SIG-M5 treated with dmso at 0.1 percent for 504 hours (cell line): ENCODE measurements around the gene WDHD1.
"Not testable (repeated sequence)": the region's sequence is repeated elsewhere in the genome, so short reads cannot be mapped to it uniquely, and the experiment has no call there.

Experiments used
- DNase-seq: peaks from one replicate; lab custom pipeline; 2025; ENCODE audit not compliant: unreplicated experiment; lab: John Stamatoyannopoulos, UW

The WDHD1 gene, protein sequence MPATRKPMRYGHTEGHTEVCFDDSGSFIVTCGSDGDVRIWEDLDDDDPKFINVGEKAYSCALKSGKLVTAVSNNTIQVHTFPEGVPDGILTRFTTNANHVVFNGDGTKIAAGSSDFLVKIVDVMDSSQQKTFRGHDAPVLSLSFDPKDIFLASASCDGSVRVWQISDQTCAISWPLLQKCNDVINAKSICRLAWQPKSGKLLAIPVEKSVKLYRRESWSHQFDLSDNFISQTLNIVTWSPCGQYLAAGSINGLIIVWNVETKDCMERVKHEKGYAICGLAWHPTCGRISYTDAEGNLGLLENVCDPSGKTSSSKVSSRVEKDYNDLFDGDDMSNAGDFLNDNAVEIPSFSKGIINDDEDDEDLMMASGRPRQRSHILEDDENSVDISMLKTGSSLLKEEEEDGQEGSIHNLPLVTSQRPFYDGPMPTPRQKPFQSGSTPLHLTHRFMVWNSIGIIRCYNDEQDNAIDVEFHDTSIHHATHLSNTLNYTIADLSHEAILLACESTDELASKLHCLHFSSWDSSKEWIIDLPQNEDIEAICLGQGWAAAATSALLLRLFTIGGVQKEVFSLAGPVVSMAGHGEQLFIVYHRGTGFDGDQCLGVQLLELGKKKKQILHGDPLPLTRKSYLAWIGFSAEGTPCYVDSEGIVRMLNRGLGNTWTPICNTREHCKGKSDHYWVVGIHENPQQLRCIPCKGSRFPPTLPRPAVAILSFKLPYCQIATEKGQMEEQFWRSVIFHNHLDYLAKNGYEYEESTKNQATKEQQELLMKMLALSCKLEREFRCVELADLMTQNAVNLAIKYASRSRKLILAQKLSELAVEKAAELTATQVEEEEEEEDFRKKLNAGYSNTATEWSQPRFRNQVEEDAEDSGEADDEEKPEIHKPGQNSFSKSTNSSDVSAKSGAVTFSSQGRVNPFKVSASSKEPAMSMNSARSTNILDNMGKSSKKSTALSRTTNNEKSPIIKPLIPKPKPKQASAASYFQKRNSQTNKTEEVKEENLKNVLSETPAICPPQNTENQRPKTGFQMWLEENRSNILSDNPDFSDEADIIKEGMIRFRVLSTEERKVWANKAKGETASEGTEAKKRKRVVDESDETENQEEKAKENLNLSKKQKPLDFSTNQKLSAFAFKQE

GRCh38 chr14:55026793-55027561 is at the start of gene WDHD1, which contains the start of gene SOCS4:
TSS of gene WDHD1 (minus strand) at chr14:55027099. CDS start at chr14:55026787, 312 bp downstream.
TSS of gene SOCS4 (plus strand) at chr14:55027236. CDS start at chr14:55043042, 15,806 bp downstream.
- peak; percentile 85 for DNase-seq

- DNase-seq = no peak
Measured at GRCh38 chr14:55075628-55076175, 48.8 kb upstream of the WDHD1 start.

DNA sequence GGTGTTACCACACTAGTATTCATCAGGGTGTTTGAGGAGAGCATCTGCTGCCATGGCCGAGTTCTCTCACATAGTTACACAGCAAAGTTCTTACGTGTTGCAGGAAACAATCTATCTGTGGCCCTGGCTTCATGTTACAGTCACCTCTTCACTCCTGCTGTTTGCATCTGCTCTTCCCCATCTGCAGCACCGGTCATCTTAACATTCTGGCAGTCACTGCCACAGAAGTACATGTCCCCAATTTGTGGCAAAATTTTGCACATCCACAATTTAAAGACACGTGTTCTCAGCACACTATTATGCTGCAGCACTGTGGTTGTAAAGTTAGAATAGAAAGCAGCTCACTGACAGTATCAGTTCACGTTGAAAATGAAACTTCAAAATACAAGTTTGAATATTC is 47.8 kb upstream of the WDHD1 start:
- no peak for DNase-seq

GRCh38 chr14:55073856-55074255 is 47.0 kb upstream of the WDHD1 start:
- DNase-seq = no peak

DNA sequence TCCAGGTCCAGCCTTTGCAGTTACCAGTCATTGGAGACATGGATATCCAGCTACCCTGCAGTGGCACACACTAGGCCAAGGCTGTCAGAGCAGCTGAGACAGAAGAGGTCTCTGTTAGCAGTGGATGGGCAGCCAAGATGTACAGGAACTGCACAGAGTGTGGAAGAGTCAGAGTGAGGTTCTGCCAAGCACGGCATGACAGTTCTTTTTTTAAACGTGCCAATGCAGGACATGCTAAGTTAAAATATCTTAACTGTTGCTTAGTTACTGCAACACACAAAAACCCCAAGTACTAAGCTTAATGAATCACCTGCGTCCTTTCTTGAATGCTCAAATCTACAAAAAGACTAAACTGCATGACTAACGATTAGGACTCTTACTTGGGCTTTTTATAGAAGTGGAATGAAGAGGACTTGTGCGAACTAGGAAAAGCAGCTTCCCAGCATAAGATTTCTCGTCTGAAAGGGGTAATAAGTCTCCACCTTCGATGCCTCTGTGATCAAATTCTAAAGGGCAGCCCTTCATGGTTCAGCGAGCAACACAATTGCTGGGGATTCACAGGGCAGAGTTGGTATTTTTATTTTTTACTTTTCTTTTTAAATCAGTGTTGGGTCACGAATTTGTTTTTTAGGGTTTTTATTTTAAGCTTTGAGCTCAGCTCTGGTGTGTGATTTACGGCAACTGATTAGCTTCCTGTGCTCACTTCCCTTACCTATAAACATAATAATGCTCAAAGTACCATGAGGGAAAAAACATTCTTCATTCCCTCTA is 45.2 kb upstream of the WDHD1 start:
- DNase-seq = no peak

GRCh38 chr14:55070981-55071411 is 44.1 kb upstream of the WDHD1 start:
- DNase-seq = no peak

- DNase-seq = no peak
Measured at GRCh38 chr14:55066223-55066622, 39.3 kb upstream of the WDHD1 start.

DNA sequence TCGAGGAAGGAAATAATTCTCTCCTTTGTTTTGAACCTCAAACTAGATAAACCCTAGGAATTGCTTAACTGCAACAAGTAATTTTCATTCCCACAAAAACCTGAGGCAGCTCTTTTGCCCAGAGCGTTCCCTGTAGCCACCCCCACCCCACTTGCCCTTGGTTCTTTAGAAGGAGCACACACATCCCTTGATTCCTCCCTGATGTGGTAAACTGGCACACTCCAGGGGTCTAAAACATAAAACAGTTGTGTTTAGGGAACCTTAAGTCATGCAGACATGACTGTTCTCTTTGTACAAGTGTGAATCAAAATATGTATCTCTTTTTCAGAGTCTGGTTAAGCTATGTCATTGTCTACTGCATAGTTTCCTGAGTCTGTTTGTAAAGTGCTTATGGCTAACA is 38.5 kb upstream of the WDHD1 start:
- no peak for DNase-seq

DNA sequence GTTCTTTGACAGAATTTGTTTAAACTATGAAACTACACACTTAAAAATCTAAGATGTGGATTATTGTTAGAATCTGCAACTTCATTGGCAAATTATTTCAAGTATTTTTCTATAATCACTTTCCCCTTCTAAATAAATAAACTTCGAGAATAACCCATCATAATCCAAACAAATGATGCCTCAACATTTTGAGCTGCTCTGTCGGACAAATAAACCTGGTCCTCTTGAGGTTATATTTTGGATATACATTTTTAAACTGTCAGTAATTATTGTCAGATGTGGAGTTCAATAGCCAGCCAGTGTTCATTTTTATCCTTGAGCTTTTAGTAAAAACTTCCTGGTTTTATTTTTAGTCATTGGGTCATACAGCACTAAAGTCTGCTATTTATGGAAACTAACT is 38.0 kb upstream of the WDHD1 start:
- DNase-seq = not testable (repeated sequence)

GRCh38 chr14:55062517-55063351 is 35.8 kb upstream of the WDHD1 start:
- no peak for DNase-seq

- DNase-seq = no peak
Measured at GRCh38 chr14:55059333-55059732, 32.4 kb upstream of the WDHD1 start.

DNA sequence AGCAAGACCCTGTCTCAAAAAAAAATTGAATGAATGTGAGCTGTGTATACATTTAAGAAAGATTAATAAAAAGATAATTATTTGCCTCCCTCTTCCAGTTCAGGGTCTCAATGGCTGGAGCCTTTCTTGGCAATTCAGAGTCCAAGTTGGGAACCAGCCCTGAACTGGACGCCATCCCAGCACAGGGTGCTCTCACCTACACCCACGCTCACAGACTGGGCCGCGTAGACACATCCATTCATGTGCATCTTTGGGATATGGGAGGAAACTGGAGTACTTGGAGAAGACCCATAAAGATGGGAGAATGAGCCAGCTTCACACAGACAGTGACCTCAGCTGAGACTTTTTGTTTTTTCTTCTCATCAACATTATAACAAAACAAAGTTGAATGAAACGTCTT is 31.0 kb upstream of the WDHD1 start:
- no peak for DNase-seq

DNA sequence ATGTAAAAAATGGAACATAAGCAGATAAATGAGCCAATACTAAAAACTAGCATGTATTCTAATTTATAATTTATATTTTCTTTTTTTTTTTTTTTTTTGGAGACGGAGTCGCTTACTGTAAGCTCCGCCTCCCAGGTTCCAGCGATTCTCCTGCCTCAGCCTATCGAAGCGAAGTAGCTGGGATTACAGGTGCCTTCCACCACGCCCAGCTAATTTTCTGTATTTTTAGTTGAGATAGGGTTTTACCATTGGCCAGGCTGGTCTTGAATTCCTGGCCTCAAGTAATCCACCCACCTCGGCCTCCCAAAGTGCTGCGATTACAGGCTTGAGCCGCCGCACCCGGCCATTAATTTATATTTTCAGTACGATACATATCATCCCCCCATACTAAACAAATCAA is 27.2 kb upstream of the WDHD1 start:
- DNase-seq = no peak

DNA sequence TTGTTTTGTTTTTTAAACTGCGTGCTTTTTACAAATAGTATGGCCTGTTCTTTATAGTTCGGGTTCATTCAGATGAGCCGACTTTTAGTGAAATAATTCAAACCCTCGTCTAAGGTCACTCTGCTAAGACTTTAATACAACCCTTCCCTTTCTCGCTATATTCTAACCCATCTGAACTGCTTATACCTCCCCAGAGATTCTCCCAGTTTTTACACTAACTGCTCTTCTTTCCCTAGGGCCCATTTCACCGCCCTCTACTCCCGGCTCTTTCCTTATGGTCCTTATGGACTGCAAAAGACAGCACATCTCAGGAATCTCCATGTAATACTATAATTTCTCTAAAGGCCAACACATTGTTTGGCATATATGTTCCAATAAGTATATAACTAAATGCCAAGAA is 26.6 kb upstream of the WDHD1 start:
- DNase-seq = no peak

DNA sequence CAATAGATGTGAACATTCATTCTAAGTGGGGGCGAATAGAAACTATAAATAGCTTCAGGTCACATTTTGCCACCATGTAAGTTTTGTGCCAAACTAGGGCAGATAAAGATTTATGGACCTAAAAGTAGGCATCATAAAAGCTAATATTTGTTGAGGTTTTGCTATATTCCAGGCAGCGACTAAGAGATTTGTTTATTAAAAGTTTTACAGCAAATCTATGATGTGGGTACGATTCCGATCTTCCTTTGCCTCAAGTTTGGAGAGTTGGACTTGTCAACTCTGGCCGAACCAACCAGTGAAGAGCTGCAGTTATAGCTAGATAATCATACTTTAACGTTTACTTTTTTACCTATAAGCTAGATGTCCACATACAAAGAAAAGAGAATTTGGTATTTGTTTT is 26.1 kb upstream of the WDHD1 start:
- DNase-seq = no peak

DNA sequence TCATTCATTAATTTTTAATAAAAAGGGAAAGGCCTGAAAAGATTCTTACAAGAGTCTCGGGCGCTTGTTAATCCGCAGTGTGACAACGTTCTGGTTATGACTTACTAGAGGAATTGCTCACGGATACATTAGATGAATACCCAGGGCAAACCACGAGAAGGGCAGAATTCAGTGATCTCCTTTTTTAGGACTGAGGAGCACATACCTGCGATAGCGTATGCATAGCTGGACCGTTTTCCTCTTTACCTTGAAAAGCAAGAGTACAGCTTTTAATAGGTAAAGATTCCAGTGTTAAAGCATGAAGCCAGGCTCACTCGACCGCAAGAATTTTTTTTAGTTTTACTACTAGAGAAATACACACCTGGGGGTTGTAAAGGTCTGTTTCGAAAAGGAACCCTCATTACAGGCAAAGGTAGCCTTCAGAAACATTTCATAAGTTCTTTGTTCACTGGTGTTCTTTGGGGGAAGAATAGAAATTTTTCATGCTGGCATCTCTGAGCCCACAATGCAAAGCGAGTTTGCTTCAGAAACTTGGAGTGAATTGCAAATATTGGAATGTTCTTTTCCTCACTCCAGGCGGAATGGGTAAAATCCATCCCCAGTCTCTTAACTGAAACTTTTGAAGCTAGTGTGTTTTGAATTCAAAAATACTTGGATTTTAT is 25.5 kb upstream of the WDHD1 start:
- DNase-seq = no peak

DNA sequence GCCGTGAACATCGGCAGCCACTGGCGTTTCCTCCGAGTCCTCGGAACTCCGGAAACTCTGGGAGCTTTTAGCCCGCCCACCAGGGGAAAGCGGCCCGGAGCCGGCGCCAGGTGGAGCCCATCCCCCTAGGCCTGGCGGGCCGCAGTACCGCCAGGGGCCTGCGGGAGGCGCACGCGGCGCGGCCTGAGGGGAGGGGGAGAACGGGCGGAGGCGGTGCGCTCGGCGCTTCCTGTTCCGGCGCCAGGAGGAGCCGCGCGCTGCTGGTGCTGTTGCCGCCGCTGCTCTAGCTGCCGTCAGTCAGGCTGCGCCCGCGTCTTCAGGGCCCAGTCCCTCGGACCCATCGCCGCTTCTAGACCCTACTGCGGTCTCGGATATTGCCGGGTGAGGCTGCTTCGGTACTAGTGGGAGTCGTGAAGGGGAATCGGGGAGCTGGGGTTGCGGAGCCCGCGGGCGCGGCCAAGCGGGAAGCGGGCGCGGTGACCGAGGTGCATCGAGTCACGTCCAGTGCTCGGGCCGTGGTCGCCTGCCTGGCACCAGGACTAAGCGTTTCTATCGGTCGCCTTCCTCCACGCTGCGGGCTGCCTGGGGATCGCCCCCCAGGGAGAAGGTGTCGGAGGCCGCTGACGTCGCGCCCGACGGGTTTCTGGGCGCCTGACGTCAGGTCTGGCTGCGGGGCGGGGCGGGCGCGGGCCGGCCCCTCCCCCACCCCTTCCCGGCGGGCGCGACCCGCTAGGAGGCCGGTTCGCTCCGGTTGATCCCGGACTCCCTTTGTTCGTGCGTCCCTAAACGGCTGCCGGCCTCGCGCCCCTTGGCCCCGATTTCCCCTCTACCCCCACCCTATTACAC is 24.7 kb upstream of the WDHD1 start, which contains the start of gene MAPK1IP1L:
Gene MAPK1IP1L (plus strand): TSS at position 225 of the 846 bp plus-strand sequence. CDS start 10,037 bp downstream, outside the sequence.
- DNase-seq = peak; percentile 79
